T-cell (primary cell): ENCODE measurements around the gene EIF4EBP3. TPM values are rescaled to one million over a fixed set of nuclear protein-coding genes. Genes with fewer than 3 reads are reported as not detected.
"Not testable (repeated sequence)": the region's sequence is repeated elsewhere in the genome, so short reads cannot be mapped to it uniquely, and the experiment has no call there.

ENCODE experiments used
- ATAC-seq, 4 experiments: fragments of 200-7000 bp in 3 of 4; fragments of 150-1000 bp in 1 of 4; cut with Tn5 transposase; replicated peaks in 1 of 4; 1 replicate in 3 of 4; 2 replicates in 1 of 4; pipeline ENCODE4 v1.10.0; 2021; ENCODE audit warnings: moderate library complexity in 3 of 4, mild to moderate bottlenecking in 2 of 4, moderate number of reproducible peaks in 1 of 4
- CTCF ChIA-PET, 2 donors: fragments of 300-600 bp; sonication (Branson Sonifier 250); formaldehyde crosslinking; loops; one replicate each; lab custom pipeline; 2022; ENCODE audit warnings: antibody characterized with exemption in 2 of 2; lab: Charles Lee
- POLR2A ChIA-PET, 2 donors: fragments of 300-600 bp; sonication (Branson Sonifier 250); formaldehyde crosslinking; loops; one replicate each; lab custom pipeline; 2022; ENCODE audit warnings: antibody characterized with exemption in 2 of 2; lab: Charles Lee
- DNase-seq, 35 experiments: peaks; one replicate each; pipeline versions ENCODE4 v3.0.0 to v3.0.0-alpha.2; 2013 to 2023
- H3K27ac ChIP-seq: one replicate; pipeline ENCODE4 v1.5.1; 2013; ENCODE audit warnings: low read length
- H3K27me3 ChIP-seq, 2 experiments: replicated peaks in 1 of 2; 1 replicate in 1 of 2; 2 replicates in 1 of 2; pipeline versions ENCODE4 v1.6.1 to v1.7.0; 2013; ENCODE audit warnings: low read length in 1 of 2, mixed read lengths in 1 of 2; ENCODE audit not compliant: control insufficient read depth in 2 of 2, insufficient read depth in 2 of 2; ENCODE audit errors: extremely low read depth in 1 of 2
- H3K36me3 ChIP-seq, 2 donors: 1 replicate in 1 of 2; 2 replicates in 1 of 2; pipeline versions ENCODE4 v1.6.1 to v1.7.0; 2013; ENCODE audit warnings: low read length in 1 of 2; ENCODE audit not compliant: control insufficient read depth in 2 of 2, insufficient read depth in 1 of 2; ENCODE audit errors: extremely low read depth in 1 of 2
- H3K4me1 ChIP-seq, 2 experiments: 1 replicate in 1 of 2; 2 replicates in 1 of 2; pipeline versions ENCODE4 v1.6.1 to v1.7.0; 2013; ENCODE audit warnings: low read length in 2 of 2, mixed read lengths in 1 of 2; ENCODE audit not compliant: insufficient read depth in 2 of 2, control insufficient read depth in 1 of 2; ENCODE audit errors: extremely low read depth in 1 of 2
- H3K4me3 ChIP-seq, 2 donors: 1 replicate in 1 of 2; 2 replicates in 1 of 2; pipeline versions ENCODE4 v1.5.1 to v1.7.0; 2013; ENCODE audit warnings: mild to moderate bottlenecking in 2 of 2, low read length in 1 of 2, moderate library complexity in 1 of 2; ENCODE audit not compliant: control insufficient read depth in 1 of 2; ENCODE audit errors: extremely low read depth in 1 of 2
- H3K9me3 ChIP-seq: 2 replicates; pipeline ENCODE4 v1.7.0; 2013
- H3K27ac Mint-ChIP-seq, 2 donors: one replicate each; pipeline ENCODE4 v1.8.0; 2020 to 2021; ENCODE audit warnings: mild to moderate bottlenecking in 2 of 2, mixed read lengths in 2 of 2
- H3K27me3 Mint-ChIP-seq, 2 donors: one replicate each; pipeline ENCODE4 v1.8.0; 2021 to 2022; ENCODE audit warnings: mixed read lengths in 2 of 2
- H3K36me3 Mint-ChIP-seq: one replicate; pipeline ENCODE4 v1.8.0; 2021; ENCODE audit warnings: mixed read lengths
- H3K4me1 Mint-ChIP-seq, 3 donors: one replicate each; pipeline ENCODE4 v1.8.0; 2020 to 2022; ENCODE audit warnings: mixed read lengths in 3 of 3, mild to moderate bottlenecking in 1 of 3
- H3K4me3 Mint-ChIP-seq, 3 donors: one replicate each; pipeline ENCODE4 v1.8.0; 2020 to 2022; ENCODE audit warnings: mild to moderate bottlenecking in 3 of 3, mixed read lengths in 3 of 3, moderate library complexity in 3 of 3
- H3K9me3 Mint-ChIP-seq, 3 donors: one replicate each; pipeline ENCODE4 v1.8.0; 2020 to 2022; ENCODE audit warnings: mixed read lengths in 3 of 3
- WGBS: methylation state at CpG from one replicate; pipeline ENCODE4 v1.1.5; 2013; ENCODE audit warnings: missing lambda C conversion rate; ENCODE audit not compliant: insufficient coverage; 5-methylcytosine and 5-hydroxymethylcytosine counted together
- total RNA-seq, 35 experiments: library from RNA in 6 of 35; stranded (reverse) in 6 of 35; fragments of 120-200 nt in 1 of 35; gene quantifications; one replicate each; pipeline versions ENCODE4 v1.2.1 to v1.2.4 and lab custom pipeline; 2013 to 2026

Gene EIF4EBP3
- total RNA-seq, 5 donors from 2014 or later (not counting 1 experiment from before 2014, with no cell fraction given) = 10.6 to 23.6 (median 20.4) TPM

DNA sequence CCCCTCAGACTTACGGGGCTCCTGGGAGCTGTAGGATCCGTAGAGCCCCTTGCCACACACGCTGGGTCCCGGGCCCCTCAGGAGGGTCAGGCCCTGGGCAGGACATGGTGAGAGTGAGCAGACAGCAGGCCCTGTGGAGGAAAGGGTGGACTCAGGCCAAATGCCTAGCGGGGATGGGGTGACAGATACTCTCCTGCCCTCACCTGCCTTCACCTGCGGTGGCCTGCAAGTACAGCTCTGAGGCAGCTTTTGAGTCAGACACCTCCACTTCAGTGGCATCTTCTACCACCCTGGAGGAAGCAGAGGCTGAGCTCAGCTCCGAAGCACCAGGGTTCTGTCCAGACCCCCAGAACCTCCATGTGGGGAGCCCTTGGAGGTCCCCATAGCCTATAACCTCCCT is 43.4 kb downstream of the EIF4EBP3 start:
- H3K36me3 Mint-ChIP-seq = no peaks in the 10 kb centered on the region
- POLR2A ChIA-PET = no interaction called here

DNA sequence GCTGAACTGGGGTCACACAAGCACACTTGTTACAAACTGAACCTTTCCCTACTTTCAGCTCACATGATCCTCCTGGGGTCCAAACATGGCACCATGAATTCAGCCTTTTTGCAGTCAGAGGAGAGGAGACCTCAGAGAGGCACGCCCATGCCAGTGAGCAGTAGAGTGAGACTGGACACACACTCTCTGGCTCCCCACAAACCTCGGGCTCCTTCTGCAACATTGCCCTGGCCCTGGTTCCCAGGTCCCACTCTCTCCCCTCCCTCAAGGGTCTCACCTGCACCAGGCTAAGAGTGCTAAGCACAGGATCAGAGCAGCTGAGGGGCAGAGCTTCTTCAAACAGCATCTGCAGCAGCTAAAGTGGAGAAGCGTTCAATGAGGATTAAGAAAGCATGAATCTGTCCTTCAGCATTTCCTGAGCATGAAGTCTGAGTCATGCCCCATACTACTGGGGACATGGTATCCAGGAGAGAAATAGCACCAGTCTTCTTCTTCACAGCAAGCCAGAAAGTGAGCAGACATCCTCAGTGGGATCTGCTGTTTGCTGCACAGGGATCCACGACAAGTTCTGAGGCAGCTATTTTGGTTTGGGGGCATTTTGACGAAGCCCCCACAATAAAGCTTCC is 44.4 kb downstream of the EIF4EBP3 start:
- Mint-ChIP-seq H3K36me3 (no peaks in the 10 kb centered on the region), H3K4me1 (no peaks in the 10 kb centered on the region), H3K27me3 (peaks cover 4 to 7% of the 10 kb centered on the region in 2 donors), H3K27ac (no peak overlapping the region), H3K9me3 (no peaks in the 10 kb centered on the region), H3K4me3 (no peak overlapping the region)
- no peaks in the 10 kb centered on the region for H3K9me3 ChIP-seq
- WGBS = 71% methylated on average over 2 of the region's 5 CpGs
- CTCF ChIA-PET = no interaction called here
- no peak overlapping the region for H3K4me3 ChIP-seq
- H3K27me3 ChIP-seq = peaks cover 0 to 8% of the 10 kb centered on the region in 2 experiments
- DNase-seq (no peak), ATAC-seq (no peak)
- POLR2A ChIA-PET = no interaction called here
- no peak overlapping the region for H3K27ac ChIP-seq
- H3K36me3 ChIP-seq = no peaks in the 10 kb centered on the region
- no peaks in the 10 kb centered on the region for H3K4me1 ChIP-seq

More for the DNA sequence above, 43.4 kb downstream of the EIF4EBP3 start:
- CTCF ChIA-PET = no interaction called here
- Histone ChIP-seq H3K27me3 (peaks cover 0 to 8% of the 10 kb centered on the region in 2 experiments), H3K27ac (no peak overlapping the region), H3K4me1 (no peaks in the 10 kb centered on the region), H3K4me3 (no peak overlapping the region), H3K9me3 (no peaks in the 10 kb centered on the region), H3K36me3 (no peaks in the 10 kb centered on the region)
- Mint-ChIP-seq H3K27ac (no peak overlapping the region), H3K4me3 (no peak overlapping the region), H3K27me3 (peaks cover 4 to 7% of the 10 kb centered on the region in 2 donors), H3K4me1 (no peaks in the 10 kb centered on the region), H3K9me3 (no peaks in the 10 kb centered on the region)
- ATAC-seq = no peak
- WGBS = 82% methylated on average over 5 of the region's 7 CpGs
- no peak for DNase-seq

DNA sequence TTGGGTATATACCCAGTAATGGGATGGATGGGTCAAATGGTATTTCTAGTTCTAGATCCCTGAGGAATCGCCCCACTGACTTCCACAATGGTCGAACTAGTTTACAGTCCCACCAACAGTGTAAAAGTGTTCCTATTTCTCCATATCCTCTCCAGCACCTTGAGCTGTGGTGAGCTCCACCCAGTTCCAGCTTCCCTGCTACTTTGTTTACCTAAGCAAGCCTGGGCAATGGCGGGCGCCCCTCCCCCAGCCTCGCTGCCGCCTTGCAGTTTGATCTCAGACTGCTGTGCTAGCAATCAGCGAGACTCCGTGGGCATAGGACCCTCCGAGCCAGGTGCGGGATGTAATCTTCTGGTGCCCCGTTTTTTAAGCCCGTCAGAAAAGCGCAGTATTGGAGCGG is 45.6 kb downstream of the EIF4EBP3 start:
- POLR2A ChIA-PET, H3K27me3 ChIP-seq, CTCF ChIA-PET, H3K9me3 Mint-ChIP-seq, H3K36me3 ChIP-seq, DNase-seq, H3K27ac Mint-ChIP-seq, H3K4me3 ChIP-seq, H3K4me1 ChIP-seq, H3K36me3 Mint-ChIP-seq, ATAC-seq, H3K4me1 Mint-ChIP-seq, H3K9me3 ChIP-seq, H3K27me3 Mint-ChIP-seq, H3K27ac ChIP-seq: not testable (repeated sequence)
- WGBS = 81% methylated on average over 5 of the region's 14 CpGs
- peak overlapping the region in 1 of 3 donors; percentile 41 for H3K4me3 Mint-ChIP-seq

DNA sequence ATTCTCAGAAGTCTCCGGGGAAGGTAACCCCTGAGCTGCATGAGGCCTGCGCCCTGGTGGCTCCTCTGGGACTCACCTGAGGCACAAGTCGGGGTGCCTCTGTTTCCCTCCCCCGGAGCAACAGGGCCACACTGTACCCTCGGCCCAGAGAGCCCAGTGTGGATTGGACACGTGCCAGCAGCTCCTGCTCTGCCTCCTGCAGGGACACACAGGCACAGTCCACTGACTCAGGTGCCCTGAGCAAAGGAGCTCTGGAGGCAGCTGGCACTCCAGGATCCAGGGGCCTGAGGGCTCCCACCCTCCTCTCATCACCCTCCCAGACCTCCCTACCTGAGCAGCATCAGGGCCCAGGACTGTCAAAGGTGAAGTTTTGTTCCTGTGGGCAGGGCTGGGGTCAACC is 46.7 kb downstream of the EIF4EBP3 start:
- DNase-seq = no peak
- ChIA-PET POLR2A (no interaction called here), CTCF (interaction anchor here in 1 of 2 donors (0.5 kb wide), 1 partner anchor 225 kb away, joined by 3 read pairs; no protein-coding TSS in a partner anchor)
- no peaks in the 10 kb centered on the region for H3K4me1 ChIP-seq
- H3K27me3 Mint-ChIP-seq = peaks cover 4 to 7% of the 10 kb centered on the region in 2 donors
- H3K4me3 Mint-ChIP-seq = no peak overlapping the region
- no peaks in the 10 kb centered on the region for H3K36me3 Mint-ChIP-seq
- no peaks in the 10 kb centered on the region for H3K9me3 Mint-ChIP-seq
- no peak overlapping the region for H3K27ac Mint-ChIP-seq
- no peaks in the 10 kb centered on the region for H3K9me3 ChIP-seq
- H3K36me3 ChIP-seq = no peaks in the 10 kb centered on the region
- H3K4me3 ChIP-seq = no peak overlapping the region
- H3K4me1 Mint-ChIP-seq = no peaks in the 10 kb centered on the region
- ATAC-seq = no peak
- H3K27ac ChIP-seq = no peak overlapping the region
- peaks cover 0 to 8% of the 10 kb centered on the region in 2 experiments for H3K27me3 ChIP-seq
- WGBS = 79% methylated on average over 6 of the region's 6 CpGs

DNA sequence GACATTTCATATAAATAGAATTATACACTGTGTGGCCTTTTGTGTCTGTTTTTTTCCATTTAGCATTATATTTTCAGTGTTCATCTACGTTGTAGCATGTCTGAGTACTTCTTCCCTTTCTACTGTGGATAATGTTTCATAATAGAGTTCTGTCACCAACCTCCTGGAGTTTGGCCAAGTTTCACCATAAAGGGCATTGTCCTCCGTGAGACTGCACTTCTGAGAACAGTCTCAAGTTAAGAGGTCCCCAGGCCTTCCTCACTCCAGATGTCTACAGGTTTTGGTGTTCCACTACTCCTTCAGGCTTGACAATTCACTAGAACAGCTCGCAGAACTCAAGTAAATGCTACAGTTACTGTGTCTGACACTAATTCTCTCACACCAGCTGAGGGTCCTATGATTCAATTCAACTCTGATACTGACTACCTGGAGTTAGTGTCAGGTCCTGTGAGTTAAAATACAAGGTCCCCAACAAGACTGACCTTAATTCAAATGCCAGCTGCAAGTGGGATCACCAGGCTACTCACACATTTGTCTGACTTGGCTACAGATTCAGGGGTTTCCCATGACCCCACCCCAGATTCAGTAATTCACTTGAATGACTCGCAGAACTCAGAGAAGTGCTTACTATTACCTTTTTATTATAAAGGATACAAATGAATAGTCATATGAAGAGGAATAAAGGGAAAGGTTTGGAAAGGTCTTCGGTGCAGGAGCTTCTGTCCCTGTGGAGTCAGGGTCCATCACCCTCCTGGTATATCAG is 48.3 kb downstream of the EIF4EBP3 start:
- no peak overlapping the region for H3K4me3 Mint-ChIP-seq
- H3K27ac Mint-ChIP-seq = no peak overlapping the region
- no peaks in the 10 kb centered on the region for H3K36me3 Mint-ChIP-seq
- peak in 1 of 35 experiments; percentile 19 for DNase-seq
- H3K4me1 ChIP-seq = no peaks in the 10 kb centered on the region
- no peak for ATAC-seq
- whole genome bisulfite sequencing = 90% methylated on average over 2 of the region's 5 CpGs
- no peaks in the 10 kb centered on the region for H3K9me3 Mint-ChIP-seq
- no peaks in the 10 kb centered on the region for H3K36me3 ChIP-seq
- peaks cover 4 to 7% of the 10 kb centered on the region in 2 donors for H3K27me3 Mint-ChIP-seq
- no peaks in the 10 kb centered on the region for H3K4me1 Mint-ChIP-seq
- no peaks in the 10 kb centered on the region for H3K9me3 ChIP-seq
- CTCF ChIA-PET = no interaction called here
- POLR2A ChIA-PET = no interaction called here
- no peak overlapping the region for H3K27ac ChIP-seq
- H3K4me3 ChIP-seq = no peak overlapping the region
- peaks cover 0 to 11% of the 10 kb centered on the region in 2 experiments for H3K27me3 ChIP-seq

DNA sequence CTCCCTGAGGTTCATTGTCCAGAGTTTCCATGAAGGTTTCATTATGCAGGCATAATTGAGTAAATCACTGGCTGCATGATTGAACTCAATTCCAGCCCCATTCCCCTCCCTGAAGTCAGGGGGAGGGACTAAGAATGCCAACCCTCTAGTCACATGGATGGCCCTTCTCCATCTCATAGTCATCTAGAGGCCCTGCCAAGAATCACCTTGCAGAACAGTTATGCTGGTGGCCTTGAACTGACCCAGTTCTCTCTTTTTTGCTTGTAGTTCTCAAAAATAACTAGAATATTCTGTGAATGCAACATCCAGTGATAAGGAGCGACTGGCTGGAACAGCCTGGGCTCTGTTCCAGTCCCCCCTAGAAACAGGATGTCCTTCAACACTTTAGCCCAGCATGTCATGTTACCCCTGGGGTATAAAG is 48.9 kb downstream of the EIF4EBP3 start:
- CTCF ChIA-PET = interaction anchor here in 1 of 2 donors (0.8 kb wide), 1 partner anchor 38 kb away, joined by 3 read pairs; no protein-coding TSS in a partner anchor
- Mint-ChIP-seq H3K36me3 (no peaks in the 10 kb centered on the region), H3K27ac (no peak overlapping the region), H3K27me3 (peaks cover 4 to 7% of the 10 kb centered on the region in 2 donors), H3K9me3 (no peaks in the 10 kb centered on the region), H3K4me3 (no peak overlapping the region), H3K4me1 (no peaks in the 10 kb centered on the region)
- Histone ChIP-seq H3K27me3 (peaks cover 0 to 11% of the 10 kb centered on the region in 2 experiments), H3K4me3 (no peak overlapping the region), H3K36me3 (no peaks in the 10 kb centered on the region), H3K27ac (no peak overlapping the region), H3K4me1 (no peaks in the 10 kb centered on the region), H3K9me3 (no peaks in the 10 kb centered on the region)
- POLR2A ChIA-PET = no interaction called here
- no peak for DNase-seq
- WGBS = no CpG with 5 or more reads among the region's 1 CpG
- no peak for ATAC-seq
